ENCODE results near the gene LRFN2. TPM values are rescaled to one million over a fixed set of nuclear protein-coding genes. Genes with fewer than 3 reads are reported as not detected.
A peak's percentile ranks its signal among the peaks of the same experiment; 100 is the strongest.

Gene LRFN2
- polyA plus RNA-seq, 3 donors = not detected

GRCh38 chr6:40506954-40507353 is 80.2 kb downstream of the LRFN2 start:
- WGBS (ENCODE audit: insufficient coverage) = 90% methylated on average over 7 of the region's 9 CpGs

GRCh38 chr6:40505191-40505810 is 81.9 kb downstream of the LRFN2 start:
- 50% methylated on average over 4 of the region's 12 CpGs for WGBS (ENCODE audit: insufficient coverage)

More at GRCh38 chr6:40506954-40507353, 80.2 kb downstream of the LRFN2 start:
- H4K20me1 ChIP-seq (ENCODE audit: insufficient read depth, low read length) = no peaks in the 10 kb centered on the region
- H3K4me1 Mint-ChIP-seq = peaks cover 65% of the 10 kb centered on the region
- no peak overlapping the region for H3K27ac Mint-ChIP-seq
- H3K27me3 ChIP-seq (ENCODE audit: control insufficient read depth in 2 of 2, insufficient read depth in 2 of 2, low read length in 2 of 2) = no peaks in the 10 kb centered on the region
- no peak overlapping the region for H3K9ac ChIP-seq (ENCODE audit: insufficient read depth, low read length, poor library complexity, severe bottlenecking)
- peaks cover 3 to 8% (median 8%) of the 10 kb centered on the region in 3 donors for H3K27me3 Mint-ChIP-seq (ENCODE audit: low read depth in 3 of 3)
- no peak for DNase-seq
- no peaks in the 10 kb centered on the region for H3K79me2 ChIP-seq (ENCODE audit: insufficient read depth, low read length)
- peaks cover 0 to 2% (median 0%) of the 10 kb centered on the region in 7 donors for H3K9me3 Mint-ChIP-seq
- no peak overlapping the region for H2AFZ ChIP-seq (ENCODE audit: insufficient read depth, low read depth, low read length, poor library complexity, severe bottlenecking)
- no peak overlapping the region for H3K27ac ChIP-seq (ENCODE audit: low read depth in 1 of 2, low read length in 2 of 2)
- H3K4me3 Mint-ChIP-seq = no peak overlapping the region
- H3K9me3 ChIP-seq (replicated peaks in 1 of 2; ENCODE audit: control insufficient read depth in 1 of 2, insufficient read depth in 1 of 2, low read length in 2 of 2) = no peaks in the 10 kb centered on the region
- no peak overlapping the region for H3K4me2 ChIP-seq (replicated peaks; ENCODE audit: extremely low read depth, low read length, poor library complexity, severe bottlenecking)
- no peak overlapping the region for H3K4me3 ChIP-seq (replicated peaks in 1 of 3; ENCODE audit: low read depth in 2 of 3, low read length in 3 of 3)
- H3K36me3 ChIP-seq (replicated peaks in 1 of 2; ENCODE audit: control insufficient read depth in 1 of 2, insufficient read depth in 2 of 2, low read length in 2 of 2) = no peaks in the 10 kb centered on the region
- H3K4me1 ChIP-seq (ENCODE audit: control insufficient read depth in 1 of 2, insufficient read depth in 2 of 2, low read length in 2 of 2) = peaks cover 51 to 63% of the 10 kb centered on the region in 2 donors
- intact Hi-C loops (cut with micrococcal nuclease) = no loop called here
- H3K36me3 Mint-ChIP-seq = no peaks in the 10 kb centered on the region
- no peak for TF ChIP-seq CTCF (IDR thresholded peaks at IDR 0.05)

More at GRCh38 chr6:40505191-40505810, 81.9 kb downstream of the LRFN2 start:
- no peaks in the 10 kb centered on the region for H3K27me3 ChIP-seq (ENCODE audit: control insufficient read depth in 2 of 2, insufficient read depth in 2 of 2, low read length in 2 of 2)
- H3K9ac ChIP-seq (ENCODE audit: insufficient read depth, low read length, poor library complexity, severe bottlenecking) = no peak overlapping the region
- intact Hi-C loops (cut with micrococcal nuclease) = no loop called here
- H3K9me3 ChIP-seq (replicated peaks in 1 of 2; ENCODE audit: control insufficient read depth in 1 of 2, insufficient read depth in 1 of 2, low read length in 2 of 2) = no peaks in the 10 kb centered on the region
- Mint-ChIP-seq H3K36me3 (no peaks in the 10 kb centered on the region), H3K9me3 (peaks cover 0 to 2% (median 0%) of the 10 kb centered on the region in 7 donors), H3K4me3 (peak overlapping the region in 1 of 2 donors; percentile 64), H3K4me1 (peaks cover 61% of the 10 kb centered on the region), H3K27ac (peak overlapping the region; percentile 10 to 91 (median 68)), H3K27me3 (ENCODE audit: low read depth in 3 of 3) (peaks cover 3 to 7% (median 6%) of the 10 kb centered on the region in 3 donors)
- peak overlapping the region; percentile 42 to 52 for H3K27ac ChIP-seq (ENCODE audit: low read depth in 1 of 2, low read length in 2 of 2)
- H3K36me3 ChIP-seq (replicated peaks in 1 of 2; ENCODE audit: control insufficient read depth in 1 of 2, insufficient read depth in 2 of 2, low read length in 2 of 2) = no peaks in the 10 kb centered on the region
- peak overlapping the region in 1 of 3 experiments; percentile 35 for H3K4me3 ChIP-seq (replicated peaks in 1 of 3; ENCODE audit: low read depth in 2 of 3, low read length in 3 of 3)
- DNase-seq = peak; percentile 31 to 52 (median 36)
- no peak overlapping the region for H2AFZ ChIP-seq (ENCODE audit: insufficient read depth, low read depth, low read length, poor library complexity, severe bottlenecking)
- TF ChIP-seq CTCF (IDR thresholded peaks at IDR 0.05) = no peak
- H3K4me1 ChIP-seq (ENCODE audit: control insufficient read depth in 1 of 2, insufficient read depth in 2 of 2, low read length in 2 of 2) = peaks cover 50 to 58% of the 10 kb centered on the region in 2 donors
- H3K4me2 ChIP-seq (replicated peaks; ENCODE audit: extremely low read depth, low read length, poor library complexity, severe bottlenecking) = peak overlapping the region; percentile 46
- no peaks in the 10 kb centered on the region for H3K79me2 ChIP-seq (ENCODE audit: insufficient read depth, low read length)
- H4K20me1 ChIP-seq (ENCODE audit: insufficient read depth, low read length) = no peaks in the 10 kb centered on the region

Measured in CD14-positive monocyte (primary cell).